GM12872 (cell line): ENCODE measurements around the gene ZNRF3.

Experiments
- CTCF ChIP-seq: IDR thresholded peaks from 3 replicates; pipeline ENCODE4 v1.5.1; 2011; ENCODE audit warnings: low read depth, mild to moderate bottlenecking, low read length, moderate library complexity; ENCODE audit not compliant: insufficient read depth

ZNRF3 gene

GRCh38 chr22:28938286-28938833, 55.0 kb downstream of the ZNRF3 start:
- TF ChIP-seq CTCF, result no peak

GRCh38 chr22:28939394-28939793, 56.0 kb downstream of the ZNRF3 start:
- no peak for TF ChIP-seq CTCF

- no peak for TF ChIP-seq CTCF
Observed at GRCh38 chr22:28939932-28940331, 56.6 kb downstream of the ZNRF3 start.

- no peak for TF ChIP-seq CTCF
Observed at GRCh38 chr22:28940441-28940840, 57.1 kb downstream of the ZNRF3 start.

GRCh38 chr22:28942333-28942732, 59.0 kb downstream of the ZNRF3 start:
- TF ChIP-seq CTCF, result no peak

GRCh38 chr22:28942801-28943500, 59.6 kb downstream of the ZNRF3 start:
- TF ChIP-seq CTCF, result no peak

GRCh38 chr22:28943501-28943879, 60.1 kb downstream of the ZNRF3 start:
- no peak for TF ChIP-seq CTCF
